HG02623 (cell line): ENCODE results near the gene MAPK14.

Experiments
- ATAC-seq: cut with Tn5 transposase; IDR thresholded peaks from one replicate; pipeline ENCODE4 v1.9.1; 2021; ENCODE audit warnings: moderate library complexity; ENCODE audit not compliant: unreplicated experiment

Gene MAPK14

GRCh38 chr6:36132246-36132895 is 104.8 kb downstream of the MAPK14 start:
- no peak for ATAC-seq

DNA sequence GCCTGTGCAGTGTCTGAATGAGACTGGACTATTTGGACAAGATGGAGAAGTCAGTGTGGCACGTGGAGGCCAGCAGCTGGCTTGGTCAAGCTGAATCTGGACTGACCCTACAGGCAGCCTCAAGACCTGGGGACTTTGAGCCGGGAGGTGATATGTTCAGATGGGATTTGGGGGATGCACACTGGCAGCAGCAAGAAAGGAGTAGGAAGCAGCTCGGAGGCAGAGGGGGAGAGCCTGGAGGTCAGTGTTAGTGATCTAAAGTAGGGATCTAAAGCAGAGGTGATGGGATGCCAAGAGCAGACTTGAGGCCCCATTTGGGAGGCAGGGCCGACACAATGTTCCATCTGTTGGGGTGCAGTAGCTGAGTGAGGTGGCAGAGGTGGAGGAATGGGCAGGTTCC is 105.5 kb downstream of the MAPK14 start:
- no peak for ATAC-seq

- no peak for ATAC-seq
Measured at GRCh38 chr6:36133912-36134311, 106.3 kb downstream of the MAPK14 start.

DNA sequence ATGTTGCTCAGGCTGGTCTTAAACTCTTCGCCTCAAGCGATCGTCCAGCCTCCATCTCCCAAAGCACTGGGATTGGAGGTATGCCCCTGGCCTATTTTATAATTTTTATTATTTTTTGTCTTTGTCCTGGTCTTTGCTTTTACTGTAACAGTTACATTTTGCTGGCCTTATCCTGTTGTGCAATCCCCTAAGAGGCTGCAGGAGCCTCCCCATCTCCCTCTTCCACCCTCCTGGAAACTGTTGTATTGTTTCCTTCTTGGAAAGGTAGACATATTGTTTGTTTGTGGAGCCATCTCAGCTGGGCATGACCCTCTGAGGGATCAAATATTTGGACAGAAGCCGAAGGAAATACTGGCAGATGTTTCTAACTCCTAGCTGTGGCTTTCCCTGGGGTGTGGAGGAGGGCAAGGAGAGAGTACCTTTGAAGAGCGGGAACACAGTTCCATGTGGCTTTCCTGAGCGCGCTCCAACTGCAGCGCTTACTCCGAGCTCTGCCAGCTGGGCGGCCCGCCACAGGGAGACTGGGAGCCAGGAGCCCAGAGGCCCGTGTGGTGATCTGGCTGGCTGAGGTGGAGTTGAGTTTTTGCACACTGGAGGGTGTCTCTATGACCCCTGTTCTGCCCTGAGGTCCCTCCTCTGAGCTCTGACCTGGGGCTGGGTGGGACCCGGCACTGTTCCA is 107.6 kb downstream of the MAPK14 start:
- no peak for ATAC-seq

- no peak for ATAC-seq
Measured at GRCh38 chr6:36136034-36136433, 108.4 kb downstream of the MAPK14 start.

DNA sequence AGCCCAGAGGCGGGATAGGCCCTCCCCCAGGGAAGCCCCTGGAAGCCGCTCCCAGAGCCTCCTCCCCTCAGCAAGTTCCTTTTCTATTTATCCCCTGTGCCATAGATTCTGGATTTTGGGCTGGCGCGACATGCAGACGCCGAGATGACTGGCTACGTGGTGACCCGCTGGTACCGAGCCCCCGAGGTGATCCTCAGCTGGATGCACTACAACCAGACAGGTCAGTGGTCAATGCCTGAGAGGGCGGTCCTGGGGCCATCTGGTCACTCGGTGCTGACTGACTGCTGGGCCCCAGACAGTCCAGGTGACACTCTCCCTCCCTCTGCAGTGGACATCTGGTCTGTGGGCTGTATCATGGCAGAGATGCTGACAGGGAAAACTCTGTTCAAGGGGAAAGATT is 108.9 kb downstream of the MAPK14 start:
- no peak for ATAC-seq

GRCh38 chr6:36138667-36139066 is 111.1 kb downstream of the MAPK14 start:
- no peak for ATAC-seq

DNA sequence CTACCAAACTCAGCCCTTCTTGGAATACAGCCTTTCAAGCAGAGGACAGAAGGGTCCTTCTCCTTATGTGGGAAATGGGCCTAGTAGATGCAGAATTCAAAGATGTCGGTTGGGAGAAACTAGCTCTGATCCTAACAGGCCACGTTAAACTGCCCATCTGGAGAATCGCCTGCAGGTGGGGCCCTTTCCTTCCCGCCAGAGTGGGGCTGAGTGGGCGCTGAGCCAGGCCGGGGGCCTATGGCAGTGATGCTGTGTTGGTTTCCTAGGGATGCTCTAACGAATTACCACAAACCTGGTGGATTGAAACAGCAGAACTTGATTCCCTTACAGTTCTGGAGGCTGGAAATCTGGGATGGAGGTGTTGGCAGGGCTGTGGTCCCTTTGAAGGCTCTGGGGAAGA is 111.8 kb downstream of the MAPK14 start:
- ATAC-seq: no peak

DNA sequence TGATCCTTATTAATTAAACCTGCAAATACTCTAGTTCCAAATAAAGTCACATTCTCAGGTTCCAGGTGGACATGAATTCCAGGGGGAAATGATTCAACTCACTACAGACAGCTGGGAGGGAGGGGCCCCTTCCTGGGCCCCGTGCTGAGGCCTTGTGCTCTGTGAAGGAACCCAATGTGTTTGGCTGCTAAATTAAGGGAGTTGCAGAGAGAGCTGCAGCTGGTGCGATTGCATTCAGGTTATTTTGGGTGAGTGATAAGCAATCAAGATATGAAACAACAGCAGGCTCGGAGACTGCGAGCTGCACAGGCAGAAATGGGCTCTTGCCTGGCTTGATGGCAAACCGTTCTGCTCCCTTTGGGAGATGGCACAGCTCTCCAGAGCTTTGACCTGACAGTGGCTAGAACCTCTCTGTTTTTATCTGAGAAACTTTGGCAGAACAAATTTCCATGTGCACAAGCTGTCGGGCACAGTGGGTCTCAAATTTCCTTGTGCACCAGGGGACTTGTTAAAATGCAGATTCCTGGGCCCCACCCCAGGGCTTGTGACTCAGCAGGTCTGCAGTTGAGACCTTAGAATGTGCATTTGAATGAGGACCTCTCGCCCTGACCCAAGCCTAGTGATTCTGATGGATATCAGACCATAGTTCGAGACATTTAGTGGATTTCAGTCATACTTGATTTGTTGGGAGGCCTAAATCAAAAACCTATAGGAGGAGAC is 112.5 kb downstream of the MAPK14 start:
- ATAC-seq: no peak

GRCh38 chr6:36141091-36141490 is 113.5 kb downstream of the MAPK14 start:
- no peak for ATAC-seq

DNA sequence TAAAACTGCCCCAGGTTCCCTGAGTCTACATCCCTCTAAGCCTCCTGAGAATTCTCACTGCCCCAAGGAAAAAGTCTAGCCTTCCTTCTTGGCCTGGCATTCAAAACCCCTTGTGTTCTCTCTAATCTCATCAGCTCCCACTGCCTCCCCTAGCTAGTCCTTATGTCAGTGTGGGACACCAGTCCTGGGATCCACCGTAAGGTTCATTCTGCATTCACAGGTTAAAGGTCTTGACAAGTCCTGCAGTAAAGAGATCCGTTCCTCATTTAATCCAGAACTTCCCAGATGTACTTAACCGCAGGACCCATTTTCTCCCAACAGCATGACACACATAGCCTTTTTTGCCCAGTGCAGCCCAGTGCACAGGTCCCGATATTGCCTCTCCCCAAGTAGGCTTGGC is 114.4 kb downstream of the MAPK14 start:
- ATAC-seq: no peak

GRCh38 chr6:36142971-36143838 is 115.6 kb downstream of the MAPK14 start:
- no peak for ATAC-seq

DNA sequence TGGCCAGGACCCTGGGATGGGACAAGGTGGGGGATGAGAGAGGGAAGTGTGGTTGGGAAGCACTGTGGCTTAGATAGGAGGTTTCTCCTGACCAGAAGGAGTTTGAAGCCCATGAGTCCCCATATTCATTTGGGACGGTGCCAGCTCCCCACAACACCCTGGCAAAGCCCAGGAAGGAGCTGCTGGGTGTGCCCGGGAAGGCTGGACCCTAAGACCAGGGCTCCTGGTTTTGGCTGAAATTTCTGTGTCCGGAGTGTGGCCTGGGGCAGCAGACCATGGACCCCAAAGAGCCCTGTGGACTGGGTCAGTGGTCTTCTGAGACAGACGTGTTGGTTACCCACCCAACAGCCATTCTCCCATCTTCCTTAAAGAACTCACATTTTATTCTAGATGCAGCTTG is 117.9 kb downstream of the MAPK14 start:
- no peak for ATAC-seq

DNA sequence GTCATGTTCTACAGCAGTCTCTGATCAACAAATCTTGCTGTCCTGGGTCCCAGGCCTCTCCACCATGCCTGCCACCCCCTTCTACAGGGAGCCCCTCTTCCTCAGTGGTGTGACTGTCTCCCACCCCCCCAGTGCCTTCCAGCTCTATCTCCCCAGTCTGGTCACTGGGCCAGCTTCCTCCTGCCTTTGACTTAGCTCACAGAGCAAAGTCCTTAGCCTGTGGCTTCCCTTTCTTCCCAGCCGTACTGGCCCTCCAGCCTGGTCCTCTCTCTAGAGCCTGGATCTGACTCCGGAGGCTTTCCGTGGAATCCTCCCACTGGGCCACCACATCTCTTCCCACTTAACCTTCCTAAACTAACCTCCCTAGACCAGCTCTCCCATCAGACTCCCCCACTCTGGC is 119.7 kb downstream of the MAPK14 start:
- no peak for ATAC-seq

DNA sequence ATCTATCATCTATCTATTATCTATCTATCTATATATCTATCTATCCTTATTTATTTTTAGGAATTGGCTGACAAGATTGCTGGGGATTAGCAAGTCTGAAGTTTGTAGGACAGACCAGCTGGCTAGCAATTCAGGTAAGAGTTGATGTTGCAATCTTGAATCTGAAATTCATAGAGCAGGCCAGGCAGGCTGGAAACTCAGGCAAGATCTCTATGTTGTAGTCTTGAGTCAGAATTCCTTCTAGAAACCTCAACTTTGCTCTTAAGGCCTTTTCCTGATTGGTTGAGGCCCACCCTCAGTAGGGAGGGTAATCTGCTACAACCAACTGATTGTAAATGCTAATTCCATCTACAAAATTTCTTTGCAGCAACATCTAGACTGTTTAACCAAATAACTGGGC is 121.9 kb downstream of the MAPK14 start:
- ATAC-seq: no peak

DNA sequence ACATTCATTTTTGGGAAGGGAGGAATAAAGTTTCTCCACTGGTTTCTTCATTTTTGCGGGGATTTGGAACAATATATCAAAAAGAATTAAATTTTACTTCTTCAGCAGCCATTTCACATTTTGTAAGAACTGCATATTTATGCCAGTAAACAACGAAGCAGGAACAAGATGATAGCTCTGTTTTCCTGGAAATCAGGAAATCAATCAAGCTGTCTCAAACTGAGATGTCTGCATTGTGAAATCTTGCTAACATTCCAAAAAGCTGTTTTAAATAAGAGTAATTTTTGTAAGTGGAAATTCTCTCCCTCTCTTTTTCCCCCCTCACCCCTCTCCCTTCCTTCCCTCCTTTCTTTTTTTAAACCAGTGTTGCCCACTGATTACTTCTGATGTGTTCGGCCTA is 122.7 kb downstream of the MAPK14 start:
- no peak for ATAC-seq

DNA sequence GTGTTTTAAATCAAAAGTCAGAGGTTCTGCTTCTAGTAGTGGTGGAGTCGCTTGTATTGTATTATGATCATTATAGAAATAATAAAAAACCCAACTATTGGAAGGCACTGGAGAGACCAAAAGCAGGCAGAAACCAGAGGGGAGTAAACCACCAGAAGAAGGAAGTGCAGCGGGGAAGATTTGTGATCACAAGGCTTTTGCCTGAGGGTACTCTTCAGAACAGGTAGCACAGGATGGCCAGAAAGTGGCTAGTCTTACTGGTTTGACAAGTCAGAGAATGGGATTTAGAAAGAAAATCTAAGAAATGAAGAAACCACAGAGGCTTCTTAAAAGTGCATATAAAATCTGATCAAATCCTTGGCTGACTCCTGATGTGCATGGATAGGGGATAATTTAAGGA is 126.7 kb downstream of the MAPK14 start:
- no peak for ATAC-seq

GRCh38 chr6:36155662-36156061 is 128.1 kb downstream of the MAPK14 start:
- ATAC-seq: no peak

DNA sequence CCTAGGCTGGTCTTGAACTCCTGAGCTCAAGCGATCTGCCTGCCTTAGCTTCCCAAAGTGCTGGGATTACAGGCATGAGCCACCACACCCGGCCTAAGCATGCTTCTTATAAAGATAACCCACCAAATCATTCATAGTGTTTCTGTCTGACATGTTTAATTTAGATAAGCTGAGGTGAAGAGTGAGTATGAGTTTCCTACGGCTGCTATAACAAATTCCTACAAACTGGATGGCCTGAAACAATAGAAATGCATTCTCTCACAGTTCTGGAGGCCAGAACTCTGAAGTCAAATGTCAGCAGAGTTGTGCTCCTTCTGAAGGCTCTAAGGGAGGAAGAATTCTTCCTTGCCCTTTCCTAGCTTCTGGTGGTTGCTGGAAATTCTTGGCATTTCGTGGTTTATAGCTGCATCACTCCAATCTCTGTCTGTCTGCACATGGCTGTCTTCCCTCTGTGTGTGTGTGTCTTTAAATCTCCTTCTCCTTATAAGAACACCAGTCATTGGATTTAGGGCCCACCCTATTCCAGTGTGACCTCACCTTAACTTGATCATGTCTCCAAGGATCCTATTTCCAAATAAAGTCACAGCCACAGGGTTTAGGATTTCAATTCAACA is 132.6 kb downstream of the MAPK14 start:
- no peak for ATAC-seq
